Caco-2 (cell line): ENCODE data around the gene METTL15. TPM values are rescaled to one million over a fixed set of nuclear protein-coding genes. Genes with fewer than 3 reads are reported as not detected.
"Not testable (repeated sequence)": the region's sequence is repeated elsewhere in the genome, so short reads cannot be mapped to it uniquely, and the experiment has no call there.

Experiments used
- BruUV-seq: library from RNA; stranded (reverse); fragments of 400-500 nt; replicated peaks from 2 replicates; lab custom pipeline; 2021; lab: Mats Ljungman, UMichigan
- CTCF ChIA-PET: fragments of 300-600 bp; sonication (Branson Sonifier 250); formaldehyde crosslinking; loops from one replicate; lab custom pipeline; 2022; ENCODE audit warnings: antibody characterized with exemption; lab: Charles Lee
- POLR2A ChIA-PET: fragments of 300-600 bp; sonication (Branson Sonifier 250); formaldehyde crosslinking; loops from one replicate; lab custom pipeline; 2022; ENCODE audit warnings: antibody characterized with exemption; lab: Charles Lee
- DNase-seq, 2 experiments: peaks; one replicate each; pipeline versions ENCODE4 v3.0.0 to v3.0.0-alpha.2; 2020 to 2022
- H3K27me3 ChIP-seq: replicated peaks from 2 replicates; pipeline ENCODE4 v1.6.0; 2011; ENCODE audit warnings: low read length; ENCODE audit not compliant: control insufficient read depth, insufficient read depth
- H3K36me3 ChIP-seq: 2 replicates; pipeline ENCODE4 v1.5.1; 2011; ENCODE audit warnings: low read length; ENCODE audit not compliant: control insufficient read depth, insufficient read depth
- H3K4me1 ChIP-seq: fragments of 250-450 bp; sonication (Bioruptor Pico); 2 replicates; pipeline ENCODE4 v1.5.1; 2020; ENCODE audit warnings: mild to moderate bottlenecking
- H3K4me3 ChIP-seq: 2 replicates; pipeline ENCODE4 v1.5.1; 2011; ENCODE audit warnings: low read depth, mild to moderate bottlenecking, control low read depth, low read length
- H3K9me3 ChIP-seq: fragments of 250-450 bp; sonication (Bioruptor Pico); 2 replicates; pipeline ENCODE4 v1.5.1; 2020; ENCODE audit warnings: mild to moderate bottlenecking, moderate library complexity
- H3K27ac Mint-ChIP-seq: one replicate; pipeline ENCODE4 v1.8.0; 2022; ENCODE audit warnings: mixed read lengths; ENCODE audit not compliant: unreplicated experiment
- H3K27me3 Mint-ChIP-seq: one replicate; pipeline ENCODE4 v1.8.0; 2022; ENCODE audit warnings: mixed read lengths; ENCODE audit not compliant: insufficient read depth, unreplicated experiment
- H3K36me3 Mint-ChIP-seq: one replicate; pipeline ENCODE4 v1.8.0; 2022; ENCODE audit warnings: mild to moderate bottlenecking, mixed read lengths; ENCODE audit not compliant: insufficient read depth, unreplicated experiment
- H3K4me1 Mint-ChIP-seq: one replicate; pipeline ENCODE4 v1.8.0; 2022; ENCODE audit warnings: low read depth, mixed read lengths; ENCODE audit not compliant: unreplicated experiment
- H3K4me3 Mint-ChIP-seq: one replicate; pipeline ENCODE4 v1.8.0; 2022; ENCODE audit warnings: mild to moderate bottlenecking, moderate library complexity, mixed read lengths; ENCODE audit not compliant: unreplicated experiment
- H3K9me3 Mint-ChIP-seq: one replicate; pipeline ENCODE4 v1.8.0; 2022; ENCODE audit warnings: mixed read lengths; ENCODE audit not compliant: unreplicated experiment
- intact Hi-C: fragments of 100-400 bp; cut with micrococcal nuclease; formaldehyde crosslinking; loops from one replicate; pipeline ENCODE4 v1.10.0; 2022; ENCODE audit not compliant: unreplicated experiment
- total RNA-seq: library from RNA; stranded (reverse); gene quantifications from 2 replicates; pipeline ENCODE4 v1.2.3, GENCODE V29; 2022
- TF ChIP-seq, protein P1 (sequence below), 2 experiments: fragments of 200-600 bp in 1 of 2; IDR thresholded peaks; 1 replicate in 1 of 2; 2 replicates in 1 of 2; pipeline versions ENCODE4 v1.5.1 to v1.8.0; 2011 to 2022; ENCODE audit warnings: antibody characterized with exemption in 1 of 2, control low read depth in 1 of 2, inconsistent platforms in 1 of 2, low read depth in 1 of 2, low read length in 1 of 2, mild to moderate bottlenecking in 1 of 2, moderate library complexity in 1 of 2; ENCODE audit not compliant: insufficient read depth in 1 of 2, severe bottlenecking in 1 of 2, unreplicated experiment in 1 of 2

Gene METTL15
- total RNA-seq, 1 experiment from 2014 or later: 14.4 TPM

DNA sequence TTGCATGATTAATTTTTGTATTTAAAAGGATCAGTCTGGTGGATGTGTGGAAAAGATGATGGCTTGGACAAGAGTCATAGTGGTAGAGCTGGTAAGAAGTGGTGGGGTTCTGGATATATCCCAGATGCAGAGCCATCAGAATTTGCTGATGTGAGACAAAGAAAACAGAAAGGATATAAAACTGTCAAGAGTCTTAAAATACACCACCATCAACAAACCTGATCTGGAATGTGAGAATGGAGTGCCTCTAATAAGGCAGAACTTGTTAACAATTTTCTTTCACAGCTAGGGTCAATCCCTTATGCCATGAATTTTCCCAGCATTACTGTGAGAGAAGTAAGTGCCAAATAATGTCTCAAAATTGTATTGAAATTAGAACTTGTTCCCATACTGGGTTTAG lies 215.4 kb downstream of the METTL15 start:
- H3K36me3 Mint-ChIP-seq: no peaks in the 10 kb centered on the region

DNA sequence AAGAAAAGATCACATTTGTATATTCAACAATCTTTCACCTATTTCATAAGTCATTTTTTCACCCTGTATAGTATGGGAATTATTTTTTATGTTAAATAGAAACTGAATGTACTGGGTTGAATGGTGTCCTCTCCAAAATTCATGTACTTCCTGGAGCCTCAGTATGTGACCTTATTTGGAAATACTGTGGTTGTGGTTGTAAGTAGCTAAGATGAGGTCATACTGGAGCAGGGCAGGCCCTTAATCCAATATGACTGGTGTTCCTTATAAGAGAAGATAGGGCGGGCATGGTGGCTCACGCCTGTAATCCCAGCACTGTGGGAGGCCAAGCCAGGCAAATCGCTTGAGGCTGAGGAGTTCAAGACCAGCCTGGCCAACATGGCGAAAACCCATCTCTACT lies 224.2 kb downstream of the METTL15 start:
- H3K4me1 ChIP-seq, H3K9me3 ChIP-seq, H3K4me1 Mint-ChIP-seq, H3K9me3 Mint-ChIP-seq, H3K27me3 Mint-ChIP-seq, H3K27me3 ChIP-seq, H3K36me3 Mint-ChIP-seq, H3K4me3 ChIP-seq, CTCF ChIA-PET, BruUV-seq, H3K27ac Mint-ChIP-seq, H3K4me3 Mint-ChIP-seq, POLR2A ChIA-PET, intact Hi-C loops, H3K36me3 ChIP-seq, DNase-seq: not testable (repeated sequence)

More for the DNA sequence above, 215.4 kb downstream of the METTL15 start:
- no TSS peak for BruUV-seq
- Mint-ChIP-seq H3K4me3 (no peak overlapping the region), H3K4me1 (no peaks in the 10 kb centered on the region), H3K9me3 (no peaks in the 10 kb centered on the region), H3K27ac (no peak overlapping the region), H3K27me3 (no peaks in the 10 kb centered on the region)
- DNase-seq: no peak
- Histone ChIP-seq H3K27me3 (no peaks in the 10 kb centered on the region), H3K9me3 (no peaks in the 10 kb centered on the region; the same call in 1 of the 2 replicates), H3K4me1 (peaks cover 7% of the 10 kb centered on the region), H3K36me3 (no peaks in the 10 kb centered on the region), H3K4me3 (no peak overlapping the region)
- POLR2A ChIA-PET: no interaction called here
- intact Hi-C loops: no loop called here
- CTCF ChIA-PET: no interaction called here
- TF ChIP-seq, protein P1, sequence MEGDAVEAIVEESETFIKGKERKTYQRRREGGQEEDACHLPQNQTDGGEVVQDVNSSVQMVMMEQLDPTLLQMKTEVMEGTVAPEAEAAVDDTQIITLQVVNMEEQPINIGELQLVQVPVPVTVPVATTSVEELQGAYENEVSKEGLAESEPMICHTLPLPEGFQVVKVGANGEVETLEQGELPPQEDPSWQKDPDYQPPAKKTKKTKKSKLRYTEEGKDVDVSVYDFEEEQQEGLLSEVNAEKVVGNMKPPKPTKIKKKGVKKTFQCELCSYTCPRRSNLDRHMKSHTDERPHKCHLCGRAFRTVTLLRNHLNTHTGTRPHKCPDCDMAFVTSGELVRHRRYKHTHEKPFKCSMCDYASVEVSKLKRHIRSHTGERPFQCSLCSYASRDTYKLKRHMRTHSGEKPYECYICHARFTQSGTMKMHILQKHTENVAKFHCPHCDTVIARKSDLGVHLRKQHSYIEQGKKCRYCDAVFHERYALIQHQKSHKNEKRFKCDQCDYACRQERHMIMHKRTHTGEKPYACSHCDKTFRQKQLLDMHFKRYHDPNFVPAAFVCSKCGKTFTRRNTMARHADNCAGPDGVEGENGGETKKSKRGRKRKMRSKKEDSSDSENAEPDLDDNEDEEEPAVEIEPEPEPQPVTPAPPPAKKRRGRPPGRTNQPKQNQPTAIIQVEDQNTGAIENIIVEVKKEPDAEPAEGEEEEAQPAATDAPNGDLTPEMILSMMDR (IDR thresholded peaks at IDR 0.05; ENCODE audit: insufficient read depth in 1 of 2, low read depth in 1 of 2, low read length in 1 of 2, severe bottlenecking in 1 of 2, unreplicated experiment in 1 of 2): no peak

DNA sequence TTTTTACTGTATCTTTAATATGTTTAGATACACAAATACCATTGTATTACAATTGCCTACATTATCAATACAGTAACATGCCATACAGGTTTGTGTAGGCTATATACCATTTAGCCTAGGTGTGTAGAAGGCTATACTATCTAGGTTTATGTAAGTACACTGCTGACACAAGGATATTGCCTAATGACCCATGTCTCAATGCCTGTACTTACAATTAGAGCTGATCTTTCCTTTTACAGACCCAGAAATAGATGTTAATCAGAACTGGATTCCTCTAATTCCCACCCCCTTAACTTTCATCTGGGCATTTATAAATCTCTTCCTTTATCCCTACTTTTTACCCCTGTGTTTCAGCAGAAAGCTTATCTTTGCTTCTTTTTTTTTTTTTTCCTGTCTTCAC lies 229.5 kb downstream of the METTL15 start:
- no peaks in the 10 kb centered on the region for H3K4me1 ChIP-seq
- no peak overlapping the region for H3K27ac Mint-ChIP-seq
- BruUV-seq: no TSS peak
- no peaks in the 10 kb centered on the region for H3K36me3 Mint-ChIP-seq
- H3K27me3 ChIP-seq: no peaks in the 10 kb centered on the region
- no peak overlapping the region for H3K4me3 ChIP-seq
- ChIA-PET POLR2A (no interaction called here), CTCF (interaction anchor here (0.5 kb wide), 1 partner anchor 641 kb away, joined by 3 read pairs; no protein-coding TSS in a partner anchor)
- no peak for DNase-seq
- H3K36me3 ChIP-seq: no peaks in the 10 kb centered on the region
- intact Hi-C loops: no loop called here
- no peaks in the 10 kb centered on the region for H3K4me1 Mint-ChIP-seq
- no peaks in the 10 kb centered on the region for H3K27me3 Mint-ChIP-seq
- TF ChIP-seq, protein P1 (IDR thresholded peaks at IDR 0.05; ENCODE audit: insufficient read depth in 1 of 2, low read depth in 1 of 2, low read length in 1 of 2, severe bottlenecking in 1 of 2, unreplicated experiment in 1 of 2): no peak
- no peaks in the 10 kb centered on the region; the same call in 1 of the 2 replicates for H3K9me3 ChIP-seq
- H3K4me3 Mint-ChIP-seq: no peak overlapping the region
- H3K9me3 Mint-ChIP-seq: peaks cover 28% of the 10 kb centered on the region
